DMS53 treated with DMSO at 0.1 percent for 48 hours (cell line): ENCODE results near the gene TSC22D2.

Source experiments
- DNase-seq: peaks from one replicate; lab custom pipeline; 2025; ENCODE audit not compliant: unreplicated experiment; lab: John Stamatoyannopoulos, UW

The TSC22D2 gene

GRCh38 chr3:150408221-150409124, at the start of gene TSC22D2:
TSC22D2 (plus strand) TSS chr3:150408298; CDS start chr3:150409351, 1,053 bp downstream.
- peak; percentile 69 for DNase-seq

- DNase-seq, result no peak
Observed at GRCh38 chr3:150359381-150359780, 48.7 kb upstream of the TSC22D2 start.

- DNase-seq, result no peak
Observed at GRCh38 chr3:150360966-150361365, 47.1 kb upstream of the TSC22D2 start.

- DNase-seq, result no peak
Observed at GRCh38 chr3:150362515-150363302, 45.4 kb upstream of the TSC22D2 start.

GRCh38 chr3:150363420-150363819, 44.7 kb upstream of the TSC22D2 start:
- DNase-seq, result no peak

GRCh38 chr3:150365132-150365604, 42.9 kb upstream of the TSC22D2 start:
- DNase-seq, result no peak

- DNase-seq, result no peak
Observed at GRCh38 chr3:150367757-150368156, 40.3 kb upstream of the TSC22D2 start.

GRCh38 chr3:150370122-150370602, 37.9 kb upstream of the TSC22D2 start:
- DNase-seq, result no peak

GRCh38 chr3:150370999-150371398, 37.1 kb upstream of the TSC22D2 start:
- no peak for DNase-seq

- DNase-seq, result no peak
Observed at GRCh38 chr3:150371741-150372254, 36.3 kb upstream of the TSC22D2 start.

- DNase-seq, result no peak
Observed at GRCh38 chr3:150372320-150372719, 35.8 kb upstream of the TSC22D2 start.

GRCh38 chr3:150372722-150373121, 35.4 kb upstream of the TSC22D2 start:
- DNase-seq, result no peak

GRCh38 chr3:150373234-150373875, 34.7 kb upstream of the TSC22D2 start:
- no peak for DNase-seq

GRCh38 chr3:150374975-150375374, 33.1 kb upstream of the TSC22D2 start:
- no peak for DNase-seq

- no peak for DNase-seq
Observed at GRCh38 chr3:150376001-150376848, 31.9 kb upstream of the TSC22D2 start.

- no peak for DNase-seq
Observed at GRCh38 chr3:150377601-150378300, 30.3 kb upstream of the TSC22D2 start.

GRCh38 chr3:150378301-150378748, 29.8 kb upstream of the TSC22D2 start:
- DNase-seq, result no peak

GRCh38 chr3:150379469-150379868, 28.6 kb upstream of the TSC22D2 start:
- DNase-seq, result no peak
